SIG-M5 treated with dmso at 0.1 percent for 504 hours (cell line): ENCODE measurements around the gene EVI2B.
"Not testable (repeated sequence)": the region's sequence is repeated elsewhere in the genome, so short reads cannot be mapped to it uniquely, and the experiment has no call there.

Experiments used
- DNase-seq: peaks from one replicate; lab custom pipeline; 2025; ENCODE audit not compliant: unreplicated experiment; lab: John Stamatoyannopoulos, UW

Gene EVI2B

GRCh38 chr17:31311526-31311925, 2.3 kb downstream of the EVI2B start:
- no peak for DNase-seq

GRCh38 chr17:31310886-31311285, 3.0 kb downstream of the EVI2B start:
- peak; percentile 44 for DNase-seq

- peak; percentile 68 for DNase-seq
Observed at GRCh38 chr17:31310260-31310659, 3.6 kb downstream of the EVI2B start.

GRCh38 chr17:31309556-31309955, 4.3 kb downstream of the EVI2B start:
- peak; percentile 96 for DNase-seq

- peak; percentile 66 for DNase-seq
Observed at GRCh38 chr17:31308372-31309334, 5.2 kb downstream of the EVI2B start.

GRCh38 chr17:31307640-31308039, 6.2 kb downstream of the EVI2B start:
- DNase-seq, result no peak

- no peak for DNase-seq
Observed at GRCh38 chr17:31299624-31300023, 14.2 kb downstream of the EVI2B start.

- no peak for DNase-seq
Observed at GRCh38 chr17:31297090-31297489, 16.8 kb downstream of the EVI2B start, which contains the start of gene OMG. Gene OMG, minus strand, starts transcription at chr17:31297239. Its CDS starts 908 bp downstream, at chr17:31296331.

- DNase-seq, result no peak
Observed at GRCh38 chr17:31296142-31296541, 17.7 kb downstream of the EVI2B start.

- DNase-seq, result no peak
Observed at GRCh38 chr17:31295489-31295871, 18.4 kb downstream of the EVI2B start.

GRCh38 chr17:31294820-31295488, 18.9 kb downstream of the EVI2B start:
- peak; percentile 61 for DNase-seq

GRCh38 chr17:31294231-31294630, 19.6 kb downstream of the EVI2B start:
- no peak for DNase-seq

- DNase-seq, result no peak
Observed at GRCh38 chr17:31293581-31293980, 20.3 kb downstream of the EVI2B start.

- no peak for DNase-seq
Observed at GRCh38 chr17:31291820-31292219, 22.0 kb downstream of the EVI2B start.

- no peak for DNase-seq
Observed at GRCh38 chr17:31289790-31290189, 24.1 kb downstream of the EVI2B start.

- not testable (repeated sequence) for DNase-seq
Observed at GRCh38 chr17:31287932-31288331, 25.9 kb downstream of the EVI2B start.

GRCh38 chr17:31286587-31286986, 27.3 kb downstream of the EVI2B start:
- no peak for DNase-seq

GRCh38 chr17:31283841-31284240, 30.0 kb downstream of the EVI2B start:
- no peak for DNase-seq

- DNase-seq, result no peak
Observed at GRCh38 chr17:31281061-31281460, 32.8 kb downstream of the EVI2B start.

- no peak for DNase-seq
Observed at GRCh38 chr17:31279401-31279800, 34.5 kb downstream of the EVI2B start.

GRCh38 chr17:31275116-31275515, 38.7 kb downstream of the EVI2B start:
- no peak for DNase-seq

GRCh38 chr17:31274252-31274651, 39.6 kb downstream of the EVI2B start:
- peak; percentile 85 for DNase-seq
